GM18508 (cell line): ENCODE results near the gene UNC13C.
"Not testable (repeated sequence)": the region's sequence is repeated elsewhere in the genome, so short reads cannot be mapped to it uniquely, and the experiment has no call there.

Experiments
- ATAC-seq: cut with Tn5 transposase; IDR thresholded peaks from one replicate; pipeline ENCODE4 v1.9.1; 2021; ENCODE audit warnings: moderate number of reproducible peaks; ENCODE audit not compliant: insufficient read depth, unreplicated experiment

The UNC13C gene

DNA sequence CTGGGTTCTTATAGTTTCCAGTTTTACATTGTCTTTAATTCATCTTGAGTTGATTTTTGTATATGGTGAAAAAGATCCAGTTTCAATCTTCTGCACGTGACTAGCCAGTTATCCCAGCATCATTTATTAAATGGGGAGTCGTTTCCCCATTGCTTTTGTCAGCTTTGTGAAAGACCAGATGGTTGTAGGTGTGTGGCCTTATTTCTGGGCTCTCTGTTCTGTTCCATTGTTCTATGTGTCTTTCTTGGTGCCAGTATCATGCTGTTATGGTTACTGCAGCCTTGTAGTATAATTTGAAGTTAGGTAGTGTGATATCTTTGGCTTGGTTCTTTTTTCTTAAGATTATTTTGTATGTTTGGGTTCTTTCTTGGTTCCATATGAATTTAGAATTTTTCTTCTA lies 432.2 kb downstream of the UNC13C start:
- no peak for ATAC-seq

DNA sequence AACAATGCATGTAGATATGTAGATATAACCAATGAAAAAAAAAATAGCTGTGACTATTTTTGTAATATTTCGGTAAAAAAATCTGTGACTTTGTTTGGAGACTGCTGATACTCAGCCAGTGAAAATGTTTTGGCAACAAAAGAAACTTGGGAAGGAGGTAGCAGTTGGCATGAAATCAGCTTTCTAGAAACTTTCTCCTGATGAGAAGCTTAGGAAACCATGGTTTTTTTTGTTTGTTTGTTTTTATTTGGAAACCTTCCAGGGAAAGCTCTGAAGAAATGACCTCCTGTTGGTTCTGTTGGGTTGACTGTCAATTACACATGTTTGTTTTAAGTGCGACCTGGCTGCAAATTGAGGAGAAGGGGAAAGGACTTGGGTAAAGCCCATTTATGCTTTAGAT lies 445.9 kb downstream of the UNC13C start:
- no peak for ATAC-seq

DNA sequence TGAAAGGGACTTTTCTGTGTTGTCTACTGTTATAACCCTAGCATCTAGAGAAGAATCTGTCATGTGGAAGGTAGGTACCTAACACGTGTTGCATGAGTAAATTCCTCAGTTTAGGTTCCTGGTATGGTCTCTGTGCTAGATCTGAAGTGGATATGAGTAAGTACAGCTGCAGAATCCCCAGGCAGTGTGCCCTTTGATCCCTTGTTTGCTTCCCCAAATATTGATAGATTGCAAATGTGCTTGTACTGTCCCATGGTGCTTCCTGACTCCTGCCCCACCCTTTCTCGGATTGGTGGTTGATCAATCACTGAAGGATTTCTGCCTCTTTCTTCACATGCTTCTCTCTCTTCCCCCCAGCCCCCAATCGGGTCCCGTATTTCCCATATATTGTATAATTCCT lies 450.4 kb downstream of the UNC13C start:
- ATAC-seq, result no peak

DNA sequence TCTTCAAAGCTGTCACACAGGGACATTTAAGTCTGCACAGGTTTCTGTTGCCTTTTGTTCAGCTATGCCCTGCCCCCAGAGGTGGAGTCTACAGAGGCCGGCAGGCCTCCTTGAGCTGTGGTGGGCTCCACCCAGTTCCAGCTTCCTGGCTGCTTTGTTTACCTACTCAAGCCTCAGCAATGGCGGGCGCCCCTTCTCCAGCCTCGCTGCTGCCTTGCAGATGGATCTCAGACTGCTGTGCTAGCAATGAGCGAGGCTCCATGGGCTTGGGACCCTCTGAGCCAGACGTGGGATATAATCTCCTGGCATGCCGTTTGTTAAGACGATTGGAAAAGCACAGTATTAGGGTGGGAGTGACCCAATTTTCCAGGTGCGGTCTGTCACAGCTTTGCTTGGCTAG lies 472.0 kb downstream of the UNC13C start:
- ATAC-seq, result not testable (repeated sequence)

DNA sequence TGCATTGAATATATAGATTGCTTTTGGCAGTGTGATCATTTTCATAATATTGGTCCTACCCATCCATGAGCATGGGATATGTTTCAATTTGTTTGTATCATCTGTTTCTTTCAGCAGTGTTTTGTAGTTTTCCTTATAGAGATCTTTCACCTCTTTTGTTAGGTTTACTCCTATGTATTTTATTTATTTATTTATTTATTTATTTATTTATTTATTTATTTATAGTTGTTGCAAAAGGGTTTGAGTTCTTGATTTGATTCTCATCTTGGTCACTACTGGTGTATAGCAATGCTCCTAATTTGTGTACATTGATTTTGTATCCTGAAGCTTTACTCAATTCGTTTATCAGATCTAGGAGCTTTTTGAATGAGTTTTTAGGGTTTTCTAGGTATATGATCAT lies 478.2 kb downstream of the UNC13C start:
- no peak for ATAC-seq

DNA sequence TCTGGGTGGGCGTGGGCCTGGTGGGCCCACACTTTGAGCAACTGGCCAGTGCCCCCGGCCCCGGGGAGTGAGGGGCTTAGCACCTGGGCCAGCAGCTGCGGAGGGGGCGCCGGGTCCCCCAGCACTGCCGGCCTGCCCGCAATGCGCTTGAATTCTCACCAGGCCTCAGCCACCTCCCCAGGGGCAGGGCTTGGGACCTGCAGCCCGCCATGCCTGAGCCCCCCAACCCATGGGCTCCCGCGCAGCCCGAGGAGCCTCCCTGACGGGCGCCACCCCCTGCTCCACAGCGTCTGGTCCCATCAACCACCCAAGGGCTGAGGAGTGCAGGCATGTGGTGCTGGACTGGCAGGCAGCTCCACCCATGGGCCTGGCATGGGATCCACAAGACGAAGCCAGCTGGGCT lies 484.3 kb downstream of the UNC13C start:
- no peak for ATAC-seq

DNA sequence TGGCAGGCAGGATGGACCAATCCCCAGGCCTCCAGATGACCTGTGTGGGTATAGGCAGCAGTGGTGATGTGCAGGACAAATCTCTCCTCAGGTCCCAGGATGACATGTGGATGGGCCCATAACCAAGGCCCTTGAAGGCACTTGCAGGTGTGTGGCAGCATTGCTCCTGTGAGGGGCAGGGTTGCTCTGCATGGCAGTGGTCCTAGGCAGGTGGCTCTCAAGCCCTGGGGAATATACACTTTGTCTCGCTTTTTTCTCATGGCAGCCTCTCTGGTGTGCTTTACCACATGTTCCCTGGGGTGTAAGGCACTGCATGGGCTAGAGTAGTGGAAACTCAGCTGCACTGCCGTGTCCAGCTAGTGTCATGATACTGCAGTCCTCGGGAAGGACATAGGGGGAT lies 503.6 kb downstream of the UNC13C start:
- no peak for ATAC-seq

DNA sequence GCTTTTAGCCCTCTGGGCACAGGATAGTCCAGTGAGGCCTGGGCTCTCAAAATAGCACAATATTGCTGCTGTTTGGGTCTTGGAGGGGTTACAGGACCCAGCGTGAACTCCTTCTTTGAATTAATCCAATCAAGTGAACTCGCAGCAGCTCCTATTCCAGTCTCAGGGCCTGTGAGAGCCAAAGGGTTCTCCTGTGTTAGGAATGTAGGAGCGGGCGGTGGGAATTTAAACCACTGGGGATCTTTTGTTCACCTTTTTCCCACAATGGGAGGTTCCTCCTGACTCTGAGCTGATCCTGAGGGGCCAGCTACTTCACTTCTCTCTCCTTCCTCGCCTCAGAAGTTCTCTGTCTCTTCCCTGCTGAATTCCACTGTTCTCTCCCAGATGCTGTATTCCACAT lies 504.0 kb downstream of the UNC13C start:
- no peak for ATAC-seq

DNA sequence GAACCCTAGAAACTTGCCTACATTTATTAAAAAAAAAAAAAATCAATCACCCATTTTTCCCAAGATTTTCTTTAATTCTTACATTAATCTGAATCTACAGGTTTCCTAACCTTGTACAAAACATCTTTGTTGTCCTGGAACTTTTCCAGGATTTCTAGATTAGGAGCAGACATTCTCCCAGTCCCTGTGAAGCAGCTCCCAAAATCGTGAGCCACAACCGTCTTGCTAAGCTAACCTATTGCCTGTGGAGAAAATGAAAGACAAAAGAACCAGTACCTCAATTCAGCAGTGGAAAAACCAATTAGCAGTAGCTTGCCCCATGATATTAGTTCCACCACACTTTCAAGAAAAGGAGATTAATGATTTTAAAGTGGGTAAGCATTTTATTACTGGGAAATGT lies 522.1 kb downstream of the UNC13C start:
- no peak for ATAC-seq

DNA sequence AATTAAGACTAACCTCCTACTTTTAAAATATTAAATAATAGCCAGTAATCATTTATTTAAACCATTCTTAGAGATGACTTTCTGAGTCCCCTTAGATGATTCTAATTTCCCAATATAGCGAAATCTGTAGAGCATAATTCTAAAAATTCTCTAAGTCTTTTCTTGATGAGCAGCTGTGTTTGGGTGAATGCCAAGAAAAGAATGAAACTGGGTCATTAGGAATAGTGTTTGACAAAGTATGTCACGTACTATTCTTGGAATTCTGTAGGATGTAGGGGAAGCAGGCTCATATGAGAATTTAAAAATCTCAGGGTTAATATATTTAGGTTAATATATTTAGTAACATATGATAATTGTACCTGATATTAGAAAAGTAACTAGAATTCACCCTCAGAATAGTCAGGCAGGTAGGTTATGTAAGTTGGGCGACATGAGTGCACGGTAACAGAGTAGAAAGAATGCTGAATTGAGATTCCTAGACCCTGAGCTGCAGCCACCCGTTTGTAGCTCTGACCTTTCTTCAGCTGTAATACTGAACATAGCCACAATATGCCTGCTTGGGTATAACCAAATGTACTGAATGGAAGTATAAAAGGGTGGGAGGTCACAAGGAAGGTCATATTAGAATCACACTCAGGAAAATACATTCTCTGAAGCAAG lies 524.3 kb downstream of the UNC13C start:
- ATAC-seq, result no peak

DNA sequence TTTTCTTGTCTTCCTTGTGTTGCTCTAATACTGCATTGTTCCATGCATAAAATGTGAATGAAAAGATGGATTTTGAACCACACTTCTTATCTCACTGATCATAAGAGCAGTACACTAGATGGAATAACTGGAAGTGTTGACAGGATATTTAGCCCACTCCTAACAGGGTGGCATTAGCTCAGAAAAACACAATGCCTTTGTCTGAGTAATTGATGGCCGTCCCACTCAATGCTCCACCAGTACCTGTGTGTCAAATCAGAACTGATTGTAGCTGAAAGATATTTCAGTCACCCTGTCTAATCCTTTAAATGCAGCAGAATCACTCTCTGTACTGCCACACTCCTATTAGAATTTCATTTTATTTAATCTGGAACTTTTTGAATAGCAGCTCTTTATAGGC lies 526.5 kb downstream of the UNC13C start:
- no peak for ATAC-seq

DNA sequence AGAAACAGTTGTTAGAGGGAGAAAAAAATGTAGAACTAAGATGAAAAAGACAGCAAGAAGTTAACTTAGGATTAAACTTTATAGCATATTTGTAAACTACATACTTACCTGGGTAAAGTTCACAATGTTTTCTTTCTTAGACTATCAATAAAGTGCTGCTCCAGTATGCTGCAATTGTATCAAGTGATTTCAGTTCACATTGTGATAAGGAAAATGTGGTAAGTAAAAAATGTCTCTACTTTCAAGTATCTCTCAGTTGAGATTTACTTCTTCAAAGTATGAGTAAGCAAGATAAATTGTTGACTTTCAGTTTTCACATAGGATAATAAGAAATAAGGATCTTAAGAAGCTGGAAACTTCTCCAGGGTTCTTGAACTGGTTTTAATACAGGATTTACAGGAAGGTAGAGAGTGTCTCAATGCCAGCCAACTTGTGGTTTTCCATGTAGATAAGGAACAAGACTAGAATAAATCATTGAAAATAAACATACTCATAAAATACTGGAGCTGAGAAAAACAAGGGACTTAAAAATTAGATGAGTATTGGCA lies 528.8 kb downstream of the UNC13C start:
- ATAC-seq, result no peak

DNA sequence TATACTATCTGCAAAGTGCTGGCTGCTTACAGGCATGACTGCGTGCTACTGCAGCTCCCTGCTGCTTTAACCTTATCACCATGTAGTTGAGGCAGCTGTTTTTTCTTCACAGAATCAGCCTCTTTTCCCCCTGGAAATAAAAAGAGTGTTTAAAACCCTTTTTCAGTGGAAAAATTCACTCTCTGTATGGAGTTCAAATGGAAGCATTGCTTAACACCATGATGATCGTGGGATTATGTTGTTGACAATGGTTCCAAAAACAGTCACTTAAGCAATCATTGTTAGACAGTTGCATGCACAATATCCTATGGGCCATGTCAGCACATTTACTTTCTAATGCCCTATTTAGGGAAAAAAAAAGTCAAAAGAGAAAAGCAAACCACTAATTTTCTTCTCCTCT lies 536.4 kb downstream of the UNC13C start:
- ATAC-seq, result no peak

DNA sequence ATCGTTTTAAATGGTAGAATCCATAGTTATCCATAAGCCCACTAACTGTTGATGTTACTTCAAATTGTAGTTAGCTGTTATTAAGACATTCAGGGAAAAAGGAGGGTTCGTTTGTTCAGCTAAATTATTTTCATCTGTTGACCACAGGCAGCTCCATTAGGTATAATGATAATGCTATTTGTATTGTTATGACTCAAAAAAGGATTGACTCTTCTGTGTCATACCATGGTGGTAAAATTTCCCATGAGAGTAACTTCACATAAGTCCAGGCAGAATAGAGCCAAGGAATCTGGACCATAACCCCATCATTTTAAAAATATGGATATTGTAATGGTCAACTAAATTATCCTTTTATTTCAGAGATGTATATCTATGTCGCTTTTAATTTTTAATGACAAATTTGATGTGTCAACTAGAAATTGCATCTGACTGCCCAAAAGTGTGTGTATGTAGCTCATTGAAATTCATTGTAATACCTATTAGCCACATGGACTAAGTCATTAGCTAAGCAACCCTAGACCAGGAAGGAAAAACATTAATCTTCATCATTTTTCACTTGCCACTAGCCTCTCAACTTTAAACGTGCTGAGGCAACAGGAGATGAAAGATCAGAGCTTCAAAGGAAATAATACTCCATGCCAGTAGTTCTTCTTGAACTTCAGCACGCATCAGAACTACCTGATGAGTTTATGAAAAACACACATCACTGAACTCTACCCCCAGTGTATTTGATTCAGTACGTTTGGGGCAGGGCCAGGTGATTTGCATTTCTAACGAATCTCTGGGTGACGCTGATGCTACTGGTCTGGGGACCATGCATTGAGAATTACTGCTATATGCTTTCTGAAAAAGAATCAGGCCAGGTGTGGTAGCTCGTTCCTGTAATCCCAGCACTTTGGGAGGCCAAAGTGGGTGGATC lies 537.7 kb downstream of the UNC13C start:
- no peak for ATAC-seq

DNA sequence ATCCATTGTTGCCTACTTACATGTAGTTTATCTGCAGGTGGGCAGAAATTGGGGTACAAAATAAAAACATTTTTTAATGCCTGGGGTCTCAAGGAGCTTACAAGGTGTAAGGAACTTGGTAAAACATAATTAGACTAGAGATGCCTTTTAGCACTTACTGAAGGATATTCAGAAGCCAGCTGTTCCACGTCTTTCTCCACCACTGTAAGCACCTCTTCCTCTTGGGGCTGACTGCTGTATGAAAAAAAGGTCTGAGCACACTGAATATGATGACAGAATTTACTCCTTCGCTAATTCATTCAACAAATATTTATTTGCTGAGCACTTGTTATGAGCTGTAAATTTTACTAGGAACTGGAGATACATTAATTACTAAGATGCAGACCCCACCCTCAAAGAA lies 539.1 kb downstream of the UNC13C start:
- ATAC-seq, result no peak

DNA sequence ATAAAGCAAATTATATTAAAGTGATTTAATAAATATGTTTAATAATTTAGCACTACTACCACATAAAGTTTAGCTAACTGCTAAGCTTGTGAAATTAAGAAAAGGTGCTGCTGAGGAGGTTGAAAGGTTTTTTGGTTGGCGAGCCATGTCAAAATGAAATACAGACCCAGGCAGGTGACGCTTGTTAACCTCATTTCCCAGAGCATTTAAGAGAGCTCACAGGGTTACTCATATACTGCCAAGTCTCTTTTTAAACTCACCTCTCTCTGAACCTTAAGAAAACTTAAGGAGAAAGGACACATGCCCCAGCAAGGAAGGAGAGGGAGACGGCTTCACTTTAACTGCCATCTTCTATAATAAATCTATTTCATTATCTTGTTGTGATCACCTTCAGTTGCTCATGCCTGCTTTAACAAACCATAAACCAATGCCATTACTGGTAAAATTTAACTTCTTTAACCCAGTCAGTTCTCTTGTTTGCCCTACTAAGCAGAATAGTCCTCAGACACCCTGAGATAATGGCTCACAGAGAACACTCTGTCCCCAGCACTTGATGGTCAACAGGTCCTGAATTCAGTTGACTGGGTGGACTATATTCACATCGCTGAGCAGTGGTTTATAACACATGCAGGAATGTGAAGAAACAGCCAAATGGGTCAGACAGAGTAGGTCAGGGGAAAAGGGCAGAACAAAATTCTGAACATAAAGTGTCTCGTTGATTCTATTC lies 540.1 kb downstream of the UNC13C start:
- no peak for ATAC-seq

DNA sequence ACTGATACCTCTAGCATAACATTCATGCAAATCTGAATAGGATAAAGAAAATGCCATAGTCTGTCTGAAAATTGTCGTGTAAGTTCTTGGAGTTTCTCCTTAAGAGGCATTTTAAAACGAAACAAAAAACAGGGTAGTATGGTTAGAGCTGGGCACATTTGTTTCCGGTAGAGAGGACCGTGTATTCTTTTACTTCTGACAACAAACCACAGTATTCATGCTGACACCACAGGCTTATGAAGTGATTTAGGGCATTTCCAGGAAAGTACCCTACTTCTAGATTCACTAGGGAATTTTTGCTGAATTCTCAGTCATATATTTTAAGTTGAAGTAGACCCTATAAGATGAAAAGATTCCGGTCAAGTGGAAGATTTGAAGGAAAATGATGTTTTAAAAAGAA lies 541.3 kb downstream of the UNC13C start:
- ATAC-seq, result peak; percentile 79

DNA sequence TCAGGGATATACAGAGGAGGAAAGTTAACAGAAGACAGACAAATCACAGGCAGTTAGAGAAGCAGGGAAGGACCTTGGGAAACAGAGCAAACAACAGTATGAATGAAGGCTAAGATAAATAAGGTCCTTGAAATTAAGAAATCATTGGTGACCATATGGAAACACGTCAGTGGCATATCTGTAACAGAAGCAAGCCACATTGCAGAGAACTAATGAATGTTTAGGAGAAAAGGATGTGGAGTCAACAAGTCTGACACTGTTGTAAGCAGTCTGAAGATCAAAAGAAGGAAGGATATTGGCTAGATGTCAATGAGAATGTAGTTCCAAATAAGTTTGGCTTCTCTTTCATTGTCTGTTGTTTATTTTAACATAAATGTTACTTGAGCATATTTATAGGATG lies 542.4 kb downstream of the UNC13C start:
- ATAC-seq, result no peak

DNA sequence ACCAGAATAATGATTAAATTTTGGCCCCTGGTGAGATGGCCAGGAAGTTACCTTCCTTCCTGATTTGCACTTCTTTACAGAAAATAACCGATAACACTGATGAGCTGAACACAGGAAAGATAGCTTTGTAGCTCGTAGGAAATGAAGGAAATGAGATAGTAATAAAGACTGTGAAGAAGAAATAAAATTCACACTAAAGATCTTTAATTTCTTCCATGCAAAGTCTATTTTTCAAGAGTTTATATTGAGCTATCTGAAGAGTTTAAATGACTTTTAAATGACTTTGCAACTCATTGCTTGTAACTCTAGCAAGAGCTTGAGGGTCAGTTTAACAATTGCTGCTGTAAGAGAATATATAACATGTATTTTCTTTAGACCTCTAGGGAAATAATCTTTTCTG lies 543.0 kb downstream of the UNC13C start:
- ATAC-seq, result no peak

DNA sequence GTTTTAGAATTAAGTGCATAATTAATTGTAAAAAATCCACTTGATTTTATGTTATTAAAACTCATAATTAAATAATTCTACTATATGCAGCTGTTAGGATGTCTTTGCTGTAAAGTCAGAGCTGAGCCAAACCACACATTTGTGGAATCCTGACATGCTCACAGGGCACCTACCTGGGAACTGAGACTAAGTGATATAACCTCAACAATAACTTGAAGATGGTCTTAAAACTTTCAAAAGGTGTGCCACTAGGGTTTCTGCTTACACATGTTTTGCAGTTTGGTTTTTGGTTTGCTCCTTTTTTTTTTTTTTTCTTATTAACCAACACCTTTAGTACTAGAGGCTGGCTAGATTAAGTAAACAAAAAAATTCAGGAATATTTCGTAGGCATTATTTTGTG lies 549.8 kb downstream of the UNC13C start:
- ATAC-seq, result no peak

DNA sequence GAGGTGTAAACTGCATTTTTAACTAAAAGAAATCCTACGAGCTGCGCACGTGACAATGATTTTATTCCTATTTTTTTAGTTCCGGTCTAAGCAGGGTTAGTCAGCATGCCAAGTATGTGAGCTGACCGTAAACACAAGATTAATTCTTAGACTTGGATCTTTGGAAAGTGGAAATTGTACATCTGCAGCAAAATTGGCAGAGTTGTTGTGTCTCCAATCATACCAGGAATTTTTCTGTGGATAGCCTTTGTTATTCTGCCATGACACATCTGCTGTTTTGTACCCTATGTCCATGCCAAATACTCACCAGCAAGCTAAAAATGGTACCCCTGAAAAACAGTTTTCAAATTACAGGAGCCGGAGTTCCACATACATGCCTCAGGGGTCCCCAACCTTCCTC lies 562.5 kb downstream of the UNC13C start:
- no peak for ATAC-seq
